Measurements from ENCODE around the gene PTPRN2. TPM values are rescaled to one million over a fixed set of nuclear protein-coding genes. Genes with fewer than 3 reads are reported as not detected.
"Not testable (repeated sequence)": the region's sequence is repeated elsewhere in the genome, so short reads cannot be mapped to it uniquely, and the experiment has no call there.

The PTPRN2 gene
- total RNA-seq, 1 experiment from 2014 or later = 3.8 TPM

- peaks cover 31% of the 10 kb centered on the region for H3K4me1 ChIP-seq
- no peaks in the 10 kb centered on the region for H3K27me3 ChIP-seq
- H3K27ac ChIP-seq = no peak overlapping the region
- H3K9me3 ChIP-seq (replicated peaks) = no peaks in the 10 kb centered on the region
- DNase-seq = no peak
- no peaks in the 10 kb centered on the region for H3K36me3 ChIP-seq
- no peak overlapping the region for H3K4me3 ChIP-seq
These were observed 851.8 kb downstream of the PTPRN2 start for GRCh38 chr7:157735826-157736225.

- no peaks in the 10 kb centered on the region for H3K36me3 ChIP-seq
- no peaks in the 10 kb centered on the region for H3K27me3 ChIP-seq
- DNase-seq = no peak
- H3K4me1 ChIP-seq = peaks cover 26% of the 10 kb centered on the region
- H3K4me3 ChIP-seq = no peak overlapping the region
- H3K27ac ChIP-seq = no peak overlapping the region
- no peaks in the 10 kb centered on the region for H3K9me3 ChIP-seq (replicated peaks)
These were observed 852.7 kb downstream of the PTPRN2 start for GRCh38 chr7:157734676-157735640.

- DNase-seq; H3K9me3 ChIP-seq (replicated peaks); H3K4me3 ChIP-seq; H3K27me3 ChIP-seq; H3K27ac ChIP-seq; H3K36me3 ChIP-seq: not testable (repeated sequence)
- H3K4me1 ChIP-seq = peaks cover 18% of the 10 kb centered on the region
These were observed 853.7 kb downstream of the PTPRN2 start for GRCh38 chr7:157733760-157734395.

- Histone ChIP-seq H3K27me3 (no peaks in the 10 kb centered on the region; the same call in 1 of the 2 replicates), H3K9me3 (replicated peaks) (no peaks in the 10 kb centered on the region), H3K27ac (no peak overlapping the region), H3K4me1 (peaks cover 10% of the 10 kb centered on the region), H3K4me3 (no peak overlapping the region), H3K36me3 (no peaks in the 10 kb centered on the region)
- DNase-seq = no peak
These were observed 856.5 kb downstream of the PTPRN2 start for GRCh38 chr7:157731126-157731525.

GRCh38 chr7:157730614-157731013 is 857.0 kb downstream of the PTPRN2 start:
- Histone ChIP-seq H3K27ac (no peak overlapping the region), H3K27me3 (no peaks in the 10 kb centered on the region; the same call in 1 of the 2 replicates), H3K4me1 (peaks cover 10% of the 10 kb centered on the region), H3K4me3 (no peak overlapping the region), H3K36me3 (no peaks in the 10 kb centered on the region), H3K9me3 (replicated peaks) (no peaks in the 10 kb centered on the region)
- DNase-seq = no peak

GRCh38 chr7:157729566-157729965 is 858.1 kb downstream of the PTPRN2 start:
- no peaks in the 10 kb centered on the region for H3K9me3 ChIP-seq (replicated peaks)
- H3K36me3 ChIP-seq = no peaks in the 10 kb centered on the region
- no peak for DNase-seq
- H3K27me3 ChIP-seq = no peaks in the 10 kb centered on the region; the same call in 1 of the 2 replicates
- H3K27ac ChIP-seq = no peak overlapping the region
- H3K4me1 ChIP-seq = peaks cover 10% of the 10 kb centered on the region
- H3K4me3 ChIP-seq = no peak overlapping the region

- no peak overlapping the region for H3K4me3 ChIP-seq
- no peaks in the 10 kb centered on the region for H3K36me3 ChIP-seq
- no peaks in the 10 kb centered on the region for H3K9me3 ChIP-seq (replicated peaks)
- H3K27me3 ChIP-seq = peaks cover 5% of the 10 kb centered on the region
- H3K27ac ChIP-seq = no peak overlapping the region
- H3K4me1 ChIP-seq = peaks cover 10% of the 10 kb centered on the region
- DNase-seq = no peak
These were observed 859.5 kb downstream of the PTPRN2 start for GRCh38 chr7:157727964-157728615.

GRCh38 chr7:157726764-157727163 is 860.9 kb downstream of the PTPRN2 start:
- DNase-seq = peak; percentile 43 to 71
- no peaks in the 10 kb centered on the region for H3K9me3 ChIP-seq (replicated peaks)
- no peak overlapping the region for H3K4me3 ChIP-seq
- H3K4me1 ChIP-seq = peaks cover 10% of the 10 kb centered on the region
- no peak overlapping the region for H3K27ac ChIP-seq
- peaks cover 5% of the 10 kb centered on the region for H3K27me3 ChIP-seq
- no peaks in the 10 kb centered on the region for H3K36me3 ChIP-seq

GRCh38 chr7:157725312-157725711 is 862.3 kb downstream of the PTPRN2 start:
- H3K27me3 ChIP-seq; H3K4me3 ChIP-seq; DNase-seq; H3K36me3 ChIP-seq; H3K27ac ChIP-seq; H3K9me3 ChIP-seq (replicated peaks): not testable (repeated sequence)
- peaks cover 10% of the 10 kb centered on the region for H3K4me1 ChIP-seq

GRCh38 chr7:157723205-157723604 is 864.4 kb downstream of the PTPRN2 start:
- no peak for DNase-seq
- Histone ChIP-seq H3K9me3 (replicated peaks) (no peaks in the 10 kb centered on the region), H3K4me3 (no peak overlapping the region), H3K36me3 (no peaks in the 10 kb centered on the region), H3K27me3 (peaks cover 5% of the 10 kb centered on the region), H3K4me1 (peaks cover 10% of the 10 kb centered on the region), H3K27ac (no peak overlapping the region)

- H3K4me3 ChIP-seq = no peak overlapping the region
- peaks cover 10% of the 10 kb centered on the region for H3K4me1 ChIP-seq
- no peak for DNase-seq
- H3K36me3 ChIP-seq = no peaks in the 10 kb centered on the region
- H3K9me3 ChIP-seq (replicated peaks) = no peaks in the 10 kb centered on the region
- H3K27me3 ChIP-seq = peaks cover 5% of the 10 kb centered on the region; the same call in 1 of the 2 replicates
- no peak overlapping the region for H3K27ac ChIP-seq
These were observed 865.2 kb downstream of the PTPRN2 start for GRCh38 chr7:157722137-157723060.

GRCh38 chr7:157721468-157722136 is 866.0 kb downstream of the PTPRN2 start:
- peaks cover 5% of the 10 kb centered on the region; the same call in 1 of the 2 replicates for H3K27me3 ChIP-seq
- H3K36me3 ChIP-seq = no peaks in the 10 kb centered on the region
- DNase-seq = no peak
- H3K27ac ChIP-seq = no peak overlapping the region
- peaks cover 3% of the 10 kb centered on the region for H3K4me1 ChIP-seq
- H3K9me3 ChIP-seq (replicated peaks) = no peaks in the 10 kb centered on the region
- no peak overlapping the region for H3K4me3 ChIP-seq

- no peaks in the 10 kb centered on the region for H3K36me3 ChIP-seq
- H3K27me3 ChIP-seq = peaks cover 5% of the 10 kb centered on the region; the same call in 1 of the 2 replicates
- H3K4me3 ChIP-seq = no peak overlapping the region
- no peak for DNase-seq
- no peak overlapping the region for H3K27ac ChIP-seq
- no peaks in the 10 kb centered on the region for H3K4me1 ChIP-seq
- no peaks in the 10 kb centered on the region for H3K9me3 ChIP-seq (replicated peaks)
These were observed 867.6 kb downstream of the PTPRN2 start for GRCh38 chr7:157719705-157720655.
